Measurements from ENCODE around the gene ZNF473. TPM values are rescaled to one million over a fixed set of nuclear protein-coding genes. Genes with fewer than 3 reads are reported as not detected.
"Not testable (repeated sequence)": the region's sequence is repeated elsewhere in the genome, so short reads cannot be mapped to it uniquely, and the experiment has no call there.

The ZNF473 gene
- total RNA-seq, 2 experiments from 2014 or later, result 16.9 to 23.1 TPM

DNA sequence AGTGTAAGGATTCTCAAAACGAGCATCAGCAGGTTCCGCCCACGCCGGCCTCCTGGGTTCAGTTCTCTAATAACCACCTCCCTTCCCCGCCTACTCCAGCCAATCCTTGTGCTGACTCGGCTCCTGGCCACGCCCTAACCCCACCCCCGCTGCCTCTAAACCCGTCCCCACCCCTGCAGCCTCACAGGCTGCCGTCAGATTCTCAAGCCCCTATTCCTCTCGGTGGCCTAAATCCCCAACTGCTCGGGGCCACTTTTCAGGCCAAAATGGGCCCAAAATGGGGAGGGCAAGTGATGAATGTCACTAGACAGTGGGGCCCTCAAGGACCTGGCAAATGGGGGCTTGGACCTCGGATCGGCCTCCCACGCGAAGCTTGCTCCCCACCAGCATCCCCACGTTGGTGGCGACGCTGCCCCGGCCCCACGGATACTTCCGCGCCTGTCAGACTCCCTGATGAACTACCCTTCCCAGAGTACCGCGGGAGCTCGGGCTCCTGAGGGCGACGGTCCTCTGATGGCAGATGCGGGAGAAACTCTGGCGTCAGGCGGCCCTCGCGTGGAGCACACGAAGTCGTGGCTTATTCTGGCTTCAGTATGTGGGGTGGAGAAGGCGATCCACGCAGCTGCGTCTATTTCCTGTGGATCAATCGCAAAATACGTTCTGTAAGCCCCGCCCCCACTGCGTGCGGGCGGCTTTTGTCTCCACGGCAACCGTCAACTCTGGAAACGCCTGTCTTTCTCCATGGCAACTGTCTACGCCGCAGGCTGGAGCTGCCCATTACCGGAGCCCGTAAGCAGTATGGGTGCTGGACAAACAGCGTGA, 24.8 kb downstream of the ZNF473 start:
- H3K9me2 ChIP-seq (ENCODE audit: insufficient read depth, low read length), result no peaks in the 10 kb centered on the region
- TF ChIP-seq, protein P1, sequence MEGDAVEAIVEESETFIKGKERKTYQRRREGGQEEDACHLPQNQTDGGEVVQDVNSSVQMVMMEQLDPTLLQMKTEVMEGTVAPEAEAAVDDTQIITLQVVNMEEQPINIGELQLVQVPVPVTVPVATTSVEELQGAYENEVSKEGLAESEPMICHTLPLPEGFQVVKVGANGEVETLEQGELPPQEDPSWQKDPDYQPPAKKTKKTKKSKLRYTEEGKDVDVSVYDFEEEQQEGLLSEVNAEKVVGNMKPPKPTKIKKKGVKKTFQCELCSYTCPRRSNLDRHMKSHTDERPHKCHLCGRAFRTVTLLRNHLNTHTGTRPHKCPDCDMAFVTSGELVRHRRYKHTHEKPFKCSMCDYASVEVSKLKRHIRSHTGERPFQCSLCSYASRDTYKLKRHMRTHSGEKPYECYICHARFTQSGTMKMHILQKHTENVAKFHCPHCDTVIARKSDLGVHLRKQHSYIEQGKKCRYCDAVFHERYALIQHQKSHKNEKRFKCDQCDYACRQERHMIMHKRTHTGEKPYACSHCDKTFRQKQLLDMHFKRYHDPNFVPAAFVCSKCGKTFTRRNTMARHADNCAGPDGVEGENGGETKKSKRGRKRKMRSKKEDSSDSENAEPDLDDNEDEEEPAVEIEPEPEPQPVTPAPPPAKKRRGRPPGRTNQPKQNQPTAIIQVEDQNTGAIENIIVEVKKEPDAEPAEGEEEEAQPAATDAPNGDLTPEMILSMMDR (conservative IDR thresholded peaks at IDR 0.05; ENCODE audit: low read length), result no peak
- no peak for TF ChIP-seq EZH2phosphoT487 (IDR thresholded peaks at IDR 0.05; ENCODE audit: borderline replicate concordance, low read depth, low read length)
- no peak overlapping the region for H2AFZ ChIP-seq (ENCODE audit: low read length)
- ChIA-PET POLR2A (no interaction called here), CTCF (ENCODE audit: unreplicated experiment) (no interaction called here)
- H3K79me2 ChIP-seq (ENCODE audit: insufficient read depth, low read depth, low read length), result no peaks in the 10 kb centered on the region
- H3K4me1 ChIP-seq (ENCODE audit: insufficient read depth, low read length, poor library complexity, severe bottlenecking), result peaks cover 5% of the 10 kb centered on the region
- peaks cover 35% of the 10 kb centered on the region for H3K36me3 ChIP-seq (ENCODE audit: insufficient read depth, low read length)
- H3K4me2 ChIP-seq (ENCODE audit: low read length), result peak overlapping the region; percentile 50
- H4K20me1 ChIP-seq (ENCODE audit: insufficient read depth, low read length), result no peaks in the 10 kb centered on the region
- peak overlapping the region; percentile 43 for H3K4me3 ChIP-seq (ENCODE audit: low read depth, low read length, poor library complexity, severe bottlenecking)
- DNase-seq (ENCODE audit: low spot score), result peak; percentile 81
- H3K9me3 ChIP-seq (ENCODE audit: low read length), result no peaks in the 10 kb centered on the region
- H3K27ac ChIP-seq (ENCODE audit: low read depth, low read length, poor library complexity, severe bottlenecking), result no peak overlapping the region
- BruUV-seq (replicated peaks), result no TSS peak
- intact Hi-C loops (cut with micrococcal nuclease; ENCODE audit: unreplicated experiment), result no loop called here

DNA sequence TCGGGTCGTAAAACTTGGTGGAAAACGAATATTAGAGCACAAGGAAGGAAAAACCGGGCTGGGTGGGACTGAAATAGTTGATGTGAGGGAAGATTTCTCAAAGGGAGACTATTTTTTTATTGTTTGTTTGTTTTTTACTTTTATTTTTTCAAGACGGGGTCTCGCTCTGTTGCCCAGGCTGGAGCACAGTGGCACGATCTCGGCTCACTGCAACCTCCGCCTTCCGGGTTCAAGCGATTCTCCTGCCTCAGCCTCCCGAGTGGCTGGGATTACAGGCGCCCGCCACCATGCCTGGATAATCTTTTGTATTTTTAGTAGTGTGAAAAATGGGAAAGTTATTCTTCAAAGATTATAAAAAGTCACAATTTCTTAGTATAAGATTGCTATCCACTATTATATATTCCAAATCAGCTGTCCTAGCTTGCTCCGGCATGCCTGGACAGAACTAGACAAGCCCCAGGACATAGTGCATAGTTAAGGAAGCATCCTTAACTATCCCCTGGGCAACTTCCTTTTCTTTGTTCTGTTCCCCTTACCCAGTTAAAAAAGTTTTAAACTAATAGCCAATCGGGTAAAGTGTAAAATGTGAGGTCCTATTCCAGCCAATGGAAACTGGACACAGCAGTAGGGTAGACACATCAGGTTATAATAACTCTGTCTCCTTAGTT, 25.6 kb downstream of the ZNF473 start:
- H3K27ac ChIP-seq (ENCODE audit: low read depth, low read length, poor library complexity, severe bottlenecking); H4K20me1 ChIP-seq (ENCODE audit: insufficient read depth, low read length); DNase-seq (ENCODE audit: low spot score); intact Hi-C loops (cut with micrococcal nuclease; ENCODE audit: unreplicated experiment); H3K9me2 ChIP-seq (ENCODE audit: insufficient read depth, low read length); H3K79me2 ChIP-seq (ENCODE audit: insufficient read depth, low read depth, low read length); H3K4me1 ChIP-seq (ENCODE audit: insufficient read depth, low read length, poor library complexity, severe bottlenecking); BruUV-seq (replicated peaks); H2AFZ ChIP-seq (ENCODE audit: low read length); POLR2A ChIA-PET; H3K9me3 ChIP-seq (ENCODE audit: low read length); H3K4me3 ChIP-seq (ENCODE audit: low read depth, low read length, poor library complexity, severe bottlenecking): not testable (repeated sequence)
- peak overlapping the region; percentile 50; the same call in 1 of the 2 replicates for H3K4me2 ChIP-seq (ENCODE audit: low read length)
- peaks cover 27% of the 10 kb centered on the region for H3K36me3 ChIP-seq (ENCODE audit: insufficient read depth, low read length)
- CTCF ChIA-PET (ENCODE audit: unreplicated experiment), result interaction anchor here (0.6 kb wide), 1 partner anchor 19 kb away, joined by 3 read pairs; no protein-coding TSS in a partner anchor

DNA sequence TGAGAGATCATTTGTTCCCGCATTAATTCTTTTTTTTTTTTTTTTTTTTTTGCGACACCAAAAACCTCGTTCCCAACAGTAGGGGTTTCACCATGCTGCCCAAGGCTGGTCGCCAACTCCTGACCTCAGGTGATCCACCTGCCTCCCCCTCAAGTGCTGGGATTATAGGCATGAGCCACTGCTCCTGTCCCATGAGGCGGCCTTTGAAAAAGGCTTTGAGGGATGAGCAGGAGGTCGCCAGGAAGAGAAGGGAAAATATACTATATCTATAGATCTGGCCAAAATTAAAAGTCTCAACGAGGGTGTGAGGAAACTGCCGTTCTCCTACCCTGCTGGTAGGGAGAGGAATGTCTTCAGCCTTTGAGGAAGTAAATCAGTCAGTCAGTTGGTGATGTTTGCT, 26.2 kb downstream of the ZNF473 start:
- TF ChIP-seq, protein P1 (conservative IDR thresholded peaks at IDR 0.05; ENCODE audit: low read length), result no peak
- peaks cover 5% of the 10 kb centered on the region for H3K4me1 ChIP-seq (ENCODE audit: insufficient read depth, low read length, poor library complexity, severe bottlenecking)
- no peak overlapping the region for H3K4me2 ChIP-seq (ENCODE audit: low read length)
- no TSS peak for BruUV-seq (replicated peaks)
- H3K4me3 ChIP-seq (ENCODE audit: low read depth, low read length, poor library complexity, severe bottlenecking), result no peak overlapping the region
- H3K79me2 ChIP-seq (ENCODE audit: insufficient read depth, low read depth, low read length), result no peaks in the 10 kb centered on the region
- POLR2A ChIA-PET, result no interaction called here
- CTCF ChIA-PET (ENCODE audit: unreplicated experiment), result interaction anchor here (0.6 kb wide), 1 partner anchor 20 kb away, joined by 3 read pairs; no protein-coding TSS in a partner anchor
- no peaks in the 10 kb centered on the region for H4K20me1 ChIP-seq (ENCODE audit: insufficient read depth, low read length)
- intact Hi-C loops (cut with micrococcal nuclease; ENCODE audit: unreplicated experiment), result no loop called here
- H3K36me3 ChIP-seq (ENCODE audit: insufficient read depth, low read length), result peaks cover 21% of the 10 kb centered on the region; the same call in 1 of the 2 replicates
- no peaks in the 10 kb centered on the region for H3K9me2 ChIP-seq (ENCODE audit: insufficient read depth, low read length)
- DNase-seq (ENCODE audit: low spot score), result no peak
- H3K27ac ChIP-seq (ENCODE audit: low read depth, low read length, poor library complexity, severe bottlenecking), result no peak overlapping the region
- H3K9me3 ChIP-seq (ENCODE audit: low read length), result no peaks in the 10 kb centered on the region
- no peak overlapping the region for H2AFZ ChIP-seq (ENCODE audit: low read length)
